ENCODE results near the gene KLHL29.

The KLHL29 gene

GRCh38 chr2:23696752-23697045 is 311.7 kb downstream of the KLHL29 start:
- DNase-seq (ENCODE audit: low spot score), result no peak

GRCh38 chr2:23697256-23698075 is 312.5 kb downstream of the KLHL29 start:
- DNase-seq (ENCODE audit: low spot score), result no peak

GRCh38 chr2:23698116-23698693 is 313.2 kb downstream of the KLHL29 start:
- DNase-seq (ENCODE audit: low spot score), result no peak

- DNase-seq (ENCODE audit: low spot score), result no peak
Observed at GRCh38 chr2:23698721-23699579, 314.0 kb downstream of the KLHL29 start.

GRCh38 chr2:23699580-23699925 is 314.6 kb downstream of the KLHL29 start:
- no peak for DNase-seq (ENCODE audit: low spot score)

- DNase-seq (ENCODE audit: low spot score), result no peak
Observed at GRCh38 chr2:23700627-23701026, 315.6 kb downstream of the KLHL29 start.

GRCh38 chr2:23703037-23703582 is 318.1 kb downstream of the KLHL29 start:
- DNase-seq (ENCODE audit: low spot score), result no peak

GRCh38 chr2:23703583-23704385 is 318.8 kb downstream of the KLHL29 start:
- DNase-seq (ENCODE audit: low spot score), result no peak

GRCh38 chr2:23705771-23706612 is 321.0 kb downstream of the KLHL29 start:
- DNase-seq (ENCODE audit: low spot score), result no peak

GRCh38 chr2:23706613-23707078 is 321.7 kb downstream of the KLHL29 start:
- DNase-seq (ENCODE audit: low spot score), result no peak

GRCh38 chr2:23707096-23707495 is 322.1 kb downstream of the KLHL29 start:
- no peak for DNase-seq (ENCODE audit: low spot score)

- no peak for DNase-seq (ENCODE audit: low spot score)
Observed at GRCh38 chr2:23708771-23709170, 323.8 kb downstream of the KLHL29 start.

- DNase-seq (ENCODE audit: low spot score), result no peak
Observed at GRCh38 chr2:23709311-23709710, 324.3 kb downstream of the KLHL29 start.

GRCh38 chr2:23711979-23712755 is 327.2 kb downstream of the KLHL29 start:
- no peak for DNase-seq (ENCODE audit: low spot score)

GRCh38 chr2:23712756-23713151 is 327.8 kb downstream of the KLHL29 start:
- no peak for DNase-seq (ENCODE audit: low spot score)

- no peak for DNase-seq (ENCODE audit: low spot score)
Observed at GRCh38 chr2:23713351-23713750, 328.4 kb downstream of the KLHL29 start.

GRCh38 chr2:23718931-23719700 is 334.1 kb downstream of the KLHL29 start:
- no peak for DNase-seq (ENCODE audit: low spot score)

- DNase-seq (ENCODE audit: low spot score), result no peak
Observed at GRCh38 chr2:23719716-23720115, 334.7 kb downstream of the KLHL29 start.

- DNase-seq (ENCODE audit: low spot score), result no peak
Observed at GRCh38 chr2:23720705-23721453, 335.9 kb downstream of the KLHL29 start.

All from CD4-positive, alpha-beta T cell treated with Interleukin-2 at 100 ng/mL for 4 hours (primary cell).